ENCODE results near the gene ACAP1.

ACAP1 gene

DNA sequence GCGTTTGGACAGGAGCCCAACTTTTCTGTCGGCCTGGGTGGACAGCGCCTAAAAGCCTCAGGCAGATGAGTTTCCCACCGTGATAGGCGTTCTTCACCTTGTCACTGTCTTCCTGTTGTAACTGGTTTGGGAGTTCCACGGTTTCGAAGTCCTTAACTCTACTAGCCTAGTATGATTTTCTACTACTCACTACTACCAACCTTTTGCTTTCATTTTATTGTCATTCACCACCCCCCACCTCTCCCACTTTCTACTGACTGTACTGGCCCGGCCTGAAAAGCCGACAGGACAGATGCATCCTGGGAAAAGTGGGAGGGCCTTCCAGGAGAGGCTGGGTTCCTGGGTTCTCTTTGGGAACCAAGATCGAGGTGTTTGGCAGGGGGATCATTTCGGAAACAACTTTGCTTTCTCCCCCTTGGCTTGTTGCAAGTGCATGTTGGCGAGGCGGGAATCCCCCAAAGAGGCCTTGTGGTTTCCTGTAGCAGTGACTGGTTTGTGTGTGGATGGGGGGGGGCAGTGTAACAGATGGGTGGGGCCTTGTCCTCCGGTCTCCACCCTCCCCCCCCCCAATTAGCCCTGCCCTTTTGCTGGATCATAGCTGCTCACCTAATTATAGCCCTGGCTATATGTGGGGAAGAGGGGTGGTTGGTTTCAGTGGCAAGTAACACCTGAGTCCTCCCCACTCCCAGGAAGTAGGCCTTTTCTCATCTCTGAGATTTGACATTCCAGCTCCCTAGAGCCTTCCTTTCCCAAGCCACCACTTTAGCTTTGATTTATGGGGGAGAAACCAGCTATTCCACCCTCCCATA is 27.5 kb upstream of the ACAP1 start:
- DNase-seq = peak in 8 of 10 donors; percentile 32 to 89 (median 55)
- intact Hi-C loops (cut with DNase I) = no loop called here

- intact Hi-C loops (cut with DNase I) = no loop called here
- no peak for DNase-seq
Observed at GRCh38 chr17:7309628-7310027, 26.7 kb upstream of the ACAP1 start.

DNA sequence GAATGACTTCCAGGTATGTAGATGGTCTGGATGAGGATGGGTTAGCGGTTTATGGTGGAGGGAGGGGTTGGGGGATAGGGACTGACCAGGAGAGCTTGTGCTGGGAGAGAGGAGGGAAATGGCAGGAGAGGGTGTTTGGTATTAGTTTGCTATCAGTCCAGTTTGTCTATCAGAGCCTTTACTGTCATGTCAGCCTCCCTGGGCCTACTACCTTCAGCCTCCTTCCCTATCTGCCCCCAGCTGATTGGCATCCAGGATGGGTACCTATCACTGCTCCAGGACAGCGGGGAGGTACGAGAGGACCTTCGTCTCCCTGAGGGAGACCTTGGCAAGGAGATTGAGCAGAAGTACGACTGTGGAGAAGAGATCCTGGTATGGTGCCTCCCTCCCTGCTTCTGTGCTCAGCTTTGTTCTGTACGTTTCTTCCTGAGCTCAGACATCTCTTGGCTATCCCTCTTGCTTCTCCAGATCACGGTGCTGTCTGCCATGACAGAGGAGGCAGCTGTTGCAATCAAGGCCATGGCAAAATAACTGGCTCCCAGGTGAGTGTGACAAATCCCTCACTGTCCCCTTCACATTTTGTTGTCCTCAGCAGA is 25.1 kb upstream of the ACAP1 start:
- DNase-seq = no peak
- intact Hi-C loops (cut with DNase I) = no loop called here

DNA sequence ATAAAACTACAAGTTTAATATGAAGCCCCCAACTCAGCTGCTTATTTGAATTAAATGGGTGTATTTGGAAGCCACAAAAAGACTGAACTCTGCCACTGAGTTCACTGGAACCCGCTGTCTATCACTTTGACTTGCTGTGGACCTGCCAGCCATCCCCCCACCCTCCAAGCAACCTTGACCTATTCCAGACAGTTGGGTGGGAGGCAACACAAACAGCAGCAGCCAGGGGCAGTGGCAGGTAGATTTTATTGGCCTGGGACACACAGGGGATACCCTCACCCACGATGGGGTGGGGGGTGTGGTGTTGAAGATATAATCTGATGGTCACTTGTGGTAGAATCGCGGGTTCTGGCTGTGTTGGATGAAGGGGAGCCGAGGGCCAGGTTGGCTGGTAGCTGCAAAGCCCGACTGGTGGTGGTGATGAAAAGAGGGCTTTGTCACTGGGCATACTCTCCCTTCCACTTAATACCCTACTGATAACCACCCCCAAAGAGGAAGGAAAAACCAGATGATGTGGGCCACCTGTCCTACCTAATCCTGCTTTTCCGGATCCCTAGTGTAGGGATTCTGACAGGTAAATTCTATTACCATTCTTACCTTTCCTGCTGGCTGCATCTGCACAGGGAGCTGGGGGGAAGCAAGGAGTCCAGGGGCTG is 23.8 kb upstream of the ACAP1 start:
- no peak for DNase-seq
- intact Hi-C loops (cut with DNase I) = no loop called here

DNA sequence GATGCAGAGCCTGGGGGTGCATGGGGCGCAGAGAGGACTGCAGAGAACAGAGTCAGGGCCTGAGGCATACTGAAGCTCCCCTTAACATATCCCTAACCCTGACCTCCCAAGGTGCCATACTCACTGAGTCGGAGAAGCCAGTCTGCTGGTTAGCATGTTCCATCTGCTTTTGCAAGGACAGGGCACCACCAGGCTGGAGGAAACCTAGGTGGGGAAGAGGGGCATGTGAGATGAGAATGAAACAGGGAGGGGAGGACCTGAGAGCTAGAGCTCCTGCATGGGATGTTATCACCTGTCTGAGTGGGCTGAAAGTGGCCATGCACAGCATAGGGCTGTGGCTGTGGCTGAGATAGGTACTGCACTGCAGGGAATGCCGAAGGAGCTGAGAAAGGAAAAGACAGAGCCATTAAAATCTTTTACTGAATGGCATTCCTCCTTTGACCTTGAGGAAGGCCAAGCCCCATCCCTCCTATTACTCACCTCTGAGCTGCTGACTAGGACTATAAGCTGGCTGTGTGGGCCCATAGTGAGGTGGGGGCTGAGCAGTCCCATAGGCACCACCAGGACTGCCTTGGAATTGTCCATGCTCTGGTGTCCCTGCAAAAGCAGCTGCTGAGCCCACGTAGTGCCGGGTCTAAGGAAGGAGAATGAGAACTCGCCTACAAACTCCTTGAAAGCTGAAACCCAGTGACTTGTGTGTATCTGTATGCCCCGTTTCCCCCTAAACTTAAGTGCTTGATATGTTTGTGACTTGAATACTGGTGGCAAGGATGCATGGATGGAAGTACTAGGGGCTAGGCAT is 23.0 kb upstream of the ACAP1 start:
- intact Hi-C loops (cut with DNase I) = no loop called here
- DNase-seq = no peak

DNA sequence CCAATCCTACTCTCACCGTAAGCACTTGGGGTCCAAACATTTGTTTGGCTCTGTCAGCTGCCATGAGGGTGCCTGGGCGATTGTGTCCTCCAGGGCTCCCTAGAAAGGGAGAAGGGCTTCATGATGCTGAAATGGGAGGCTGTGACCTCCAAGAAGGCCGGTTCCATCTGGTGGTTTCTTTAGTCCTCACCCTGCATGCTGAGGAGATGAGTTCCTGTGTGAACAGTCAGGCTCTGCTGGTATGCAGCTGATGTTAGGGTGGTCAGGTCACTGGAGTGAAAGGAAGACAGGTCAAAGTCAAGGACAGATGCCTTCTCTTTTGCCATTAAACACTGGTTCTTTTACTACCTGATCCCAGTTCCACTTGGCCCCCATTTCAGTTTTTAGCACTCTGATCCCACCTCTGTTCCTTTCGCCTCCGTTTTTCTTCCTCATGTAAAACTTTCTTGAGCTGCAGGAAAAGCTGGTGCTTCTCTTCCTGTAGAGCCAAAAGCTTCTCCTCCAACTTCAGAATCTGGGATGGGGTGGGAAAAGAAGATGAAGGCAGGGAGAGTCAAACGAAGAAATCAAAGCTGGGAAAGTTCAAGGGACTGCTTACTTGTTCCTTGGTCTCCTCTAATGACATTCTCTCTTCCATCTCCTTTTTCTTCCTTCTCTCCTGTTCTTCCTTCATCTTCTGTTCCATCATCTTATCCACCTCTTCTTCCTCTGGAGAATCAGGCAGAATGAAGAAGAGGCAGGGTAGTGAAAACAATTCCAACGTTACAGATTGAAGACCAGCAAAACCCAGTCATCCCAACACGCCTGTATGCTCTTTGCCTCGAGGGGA is 22.2 kb upstream of the ACAP1 start:
- intact Hi-C loops (cut with DNase I) = no loop called here
- DNase-seq = no peak

DNA sequence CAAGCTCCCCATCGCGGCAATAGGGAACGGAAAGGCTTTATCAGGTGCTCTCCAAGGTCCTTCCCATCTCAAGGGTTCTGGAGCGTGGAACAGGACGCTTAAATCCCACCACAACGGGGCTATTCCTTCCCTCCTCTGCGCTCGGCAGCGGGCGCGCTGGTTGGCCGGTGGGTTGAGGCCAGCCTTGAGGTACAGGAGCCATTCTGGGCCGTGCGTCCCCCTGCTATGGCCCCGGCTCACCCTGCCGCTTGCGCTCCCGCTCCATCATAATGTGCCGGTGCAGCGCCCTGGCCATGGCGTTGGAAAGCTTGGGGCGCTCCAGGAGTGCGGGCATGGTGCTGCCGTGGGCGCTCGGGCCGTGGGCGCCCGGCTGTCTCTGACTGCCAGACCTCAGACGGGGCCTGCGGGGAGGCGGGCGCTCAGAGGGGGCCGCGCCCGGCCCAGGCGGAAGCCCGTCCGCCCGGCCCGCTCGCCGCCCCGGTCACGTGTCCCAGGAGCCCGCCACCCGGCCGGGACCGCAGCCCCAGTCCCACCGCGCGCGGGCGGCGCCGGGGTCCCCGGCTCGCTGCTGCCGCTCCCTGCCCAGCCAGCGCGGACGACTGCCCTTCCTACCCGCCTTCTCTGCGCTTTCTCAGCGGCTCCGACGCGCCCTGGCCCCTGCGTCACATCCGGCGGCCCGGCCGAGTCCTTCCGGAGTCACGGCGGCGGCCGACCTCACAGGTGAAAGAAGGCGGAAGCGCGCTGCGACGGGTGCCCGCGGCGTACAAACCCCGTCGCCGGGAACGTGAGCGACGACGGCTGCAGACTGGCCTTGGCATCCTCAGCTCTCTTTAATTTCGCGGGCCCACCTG is 21.4 kb upstream of the ACAP1 start, which contains the start of gene GPS2:
Gene GPS2, minus strand, starts transcription at position 642 of the 851 bp plus-strand sequence. Its CDS starts 308 bp downstream, at position 334.
- intact Hi-C loops (cut with DNase I) = loop anchor here (1.0 kb wide), 1 partner anchor 14 kb away; the partner anchor contains the start of gene NEURL4
- DNase-seq = peak; percentile 90 to 99 (median 94)

GRCh38 chr17:7315570-7316235 is 20.6 kb upstream of the ACAP1 start:
- peak in 3 of 10 donors; percentile 17 to 92 (median 52) for DNase-seq
- intact Hi-C loops (cut with DNase I) = loop anchor here (1.0 kb wide), 1 partner anchor 14 kb away; the partner anchor contains the start of gene NEURL4

DNA sequence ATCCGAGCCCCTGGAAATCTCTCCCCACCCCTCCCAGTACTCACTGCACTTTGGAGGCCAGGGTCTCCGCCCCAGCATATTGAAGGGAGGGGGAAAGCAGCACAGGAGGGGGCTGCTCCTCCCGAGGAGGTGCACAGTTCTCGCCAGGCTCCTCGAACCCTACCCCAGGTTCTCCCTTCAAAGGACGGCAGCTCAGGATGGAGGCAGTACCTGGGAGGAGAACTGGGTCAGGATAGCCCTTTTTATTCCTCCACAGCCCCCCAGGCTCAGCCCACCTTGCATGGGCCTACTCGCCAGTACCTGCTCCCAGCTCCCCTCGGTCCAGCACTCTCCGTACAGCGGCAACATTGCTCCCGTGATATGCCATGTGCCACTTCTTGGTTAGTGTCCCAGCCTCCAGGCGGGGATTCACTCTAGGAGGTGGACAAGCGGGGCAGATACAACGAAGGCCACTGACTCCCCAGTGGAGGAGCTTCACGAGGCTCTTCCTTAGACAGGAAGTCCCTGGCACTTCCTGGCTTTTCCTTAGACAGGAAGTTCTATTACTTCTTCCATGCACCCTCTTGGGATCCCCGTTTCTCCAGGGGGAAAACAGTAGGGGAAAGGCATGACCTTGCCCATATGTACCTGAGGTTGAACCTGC is 19.0 kb upstream of the ACAP1 start:
- intact Hi-C loops (cut with DNase I) = no loop called here
- DNase-seq = no peak

- DNase-seq = no peak
- intact Hi-C loops (cut with DNase I) = no loop called here
Observed at GRCh38 chr17:7318121-7318860, 18.0 kb upstream of the ACAP1 start.

- no peak for DNase-seq
- intact Hi-C loops (cut with DNase I) = no loop called here
Observed at GRCh38 chr17:7321466-7321865, 14.9 kb upstream of the ACAP1 start.

GRCh38 chr17:7322520-7323194 is 13.7 kb upstream of the ACAP1 start:
- intact Hi-C loops (cut with DNase I) = no loop called here
- DNase-seq = no peak

GRCh38 chr17:7323731-7324437 is 12.4 kb upstream of the ACAP1 start:
- intact Hi-C loops (cut with DNase I) = no loop called here
- DNase-seq = peak in 8 of 10 donors; percentile 28 to 93 (median 52)

GRCh38 chr17:7324438-7324779 is 11.9 kb upstream of the ACAP1 start:
- intact Hi-C loops (cut with DNase I) = no loop called here
- DNase-seq = peak in 1 of 10 donors; percentile 25

DNA sequence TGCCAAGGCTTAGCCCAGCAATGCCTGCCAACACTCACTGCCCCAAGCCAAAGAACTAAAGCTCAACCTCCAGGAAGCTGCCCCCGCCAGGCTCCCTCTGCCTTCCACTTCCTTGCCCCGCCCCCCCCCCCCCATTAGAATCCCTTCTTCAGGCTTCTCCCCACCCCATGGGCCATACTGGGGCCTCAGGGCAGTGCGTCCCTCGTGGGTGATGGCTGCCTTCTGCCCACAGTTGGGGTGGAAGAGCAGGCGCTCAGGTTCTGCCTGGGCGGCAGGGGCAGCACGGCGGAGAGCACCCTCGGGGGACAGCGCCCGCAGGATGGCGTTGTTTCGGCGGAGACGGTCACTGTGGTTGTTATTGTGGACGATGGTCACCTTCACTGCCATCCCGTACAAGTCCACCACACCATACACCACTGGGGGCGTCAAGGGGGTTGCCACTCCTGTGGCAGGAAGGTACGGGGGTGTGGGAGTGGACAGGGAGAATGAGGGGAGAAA is 11.2 kb upstream of the ACAP1 start:
- intact Hi-C loops (cut with DNase I) = no loop called here
- peak in 1 of 10 donors; percentile 24 for DNase-seq

GRCh38 chr17:7326186-7326585 is 10.1 kb upstream of the ACAP1 start:
- peak in 1 of 10 donors; percentile 46 for DNase-seq
- intact Hi-C loops (cut with DNase I) = no loop called here

Data from posterior cingulate gyrus (tissue), 11 donors.